Prostate gland (tissue), 2 donors: ENCODE results near the gene MPP3.

Experiments used
- CTCF ChIP-seq, 4 experiments: fragments of 200-600 bp in 2 of 4; fragments of 450-650 bp in 2 of 4; sonication (generic) in 2 of 4; IDR thresholded peaks; 1 replicate in 3 of 4; 2 replicates in 1 of 4; pipeline ENCODE4 v1.5.1; 2016 to 2019; ENCODE audit warnings: antibody characterized with exemption in 4 of 4, mild to moderate bottlenecking in 2 of 4, moderate library complexity in 2 of 4
- POLR2A ChIP-seq: fragments of 450-650 bp; IDR thresholded peaks from one replicate; pipeline ENCODE4 v1.6.1; 2016; ENCODE audit warnings: antibody characterized with exemption, mild to moderate bottlenecking
- POLR2AphosphoS5 ChIP-seq: sonication (generic); formaldehyde crosslinking; IDR thresholded peaks from one replicate; pipeline ENCODE4 v1.6.1; 2017; ENCODE audit warnings: antibody characterized with exemption

GRCh38 chr17:43754947-43755346 lies 78.0 kb downstream of the MPP3 start:
- TF ChIP-seq POLR2A = no peak
- no peak for TF ChIP-seq CTCF (IDR thresholded peaks at IDR 0.05)
- no peak for TF ChIP-seq POLR2AphosphoS5
